Sigmoid colon (tissue), 3 donors: ENCODE results near the gene MIX23.

ENCODE experiments used
- POLR2A ChIP-seq, 2 donors: fragments of 450-650 bp; IDR thresholded peaks; one replicate each; pipeline ENCODE4 v1.6.1; 2016; ENCODE audit warnings: antibody characterized with exemption in 2 of 2, mild to moderate bottlenecking in 2 of 2, moderate library complexity in 2 of 2
- TF ChIP-seq, protein P1 (sequence below), 4 experiments: fragments of 450-650 bp in 3 of 4; fragments of 200-600 bp in 1 of 4; IDR thresholded peaks; one replicate each; pipeline ENCODE4 v1.5.1; 2016 to 2019; ENCODE audit warnings: antibody characterized with exemption in 4 of 4, mild to moderate bottlenecking in 3 of 4, moderate library complexity in 2 of 4

DNA sequence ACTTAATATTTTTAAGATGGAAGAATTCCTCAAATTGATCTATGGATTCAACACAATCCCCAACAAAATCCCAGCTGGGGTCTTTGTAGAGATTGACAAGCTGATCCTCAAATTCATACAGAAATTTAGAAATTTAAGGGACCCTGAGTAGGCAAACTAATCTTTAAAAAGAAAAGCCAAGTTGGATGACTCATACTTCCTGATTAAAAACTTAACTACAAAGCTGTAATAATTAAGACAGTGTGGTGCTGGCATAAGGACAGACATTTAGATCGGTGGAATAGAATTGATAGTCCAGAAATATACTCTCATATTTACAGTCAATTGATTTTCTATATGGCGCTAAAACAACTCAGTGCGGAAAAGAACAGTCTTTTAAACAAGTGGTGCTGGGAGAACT, 12.6 kb upstream of the MIX23 start:
- TF ChIP-seq POLR2A (IDR thresholded peaks at IDR 0.05), result no peak
- TF ChIP-seq, protein P1, sequence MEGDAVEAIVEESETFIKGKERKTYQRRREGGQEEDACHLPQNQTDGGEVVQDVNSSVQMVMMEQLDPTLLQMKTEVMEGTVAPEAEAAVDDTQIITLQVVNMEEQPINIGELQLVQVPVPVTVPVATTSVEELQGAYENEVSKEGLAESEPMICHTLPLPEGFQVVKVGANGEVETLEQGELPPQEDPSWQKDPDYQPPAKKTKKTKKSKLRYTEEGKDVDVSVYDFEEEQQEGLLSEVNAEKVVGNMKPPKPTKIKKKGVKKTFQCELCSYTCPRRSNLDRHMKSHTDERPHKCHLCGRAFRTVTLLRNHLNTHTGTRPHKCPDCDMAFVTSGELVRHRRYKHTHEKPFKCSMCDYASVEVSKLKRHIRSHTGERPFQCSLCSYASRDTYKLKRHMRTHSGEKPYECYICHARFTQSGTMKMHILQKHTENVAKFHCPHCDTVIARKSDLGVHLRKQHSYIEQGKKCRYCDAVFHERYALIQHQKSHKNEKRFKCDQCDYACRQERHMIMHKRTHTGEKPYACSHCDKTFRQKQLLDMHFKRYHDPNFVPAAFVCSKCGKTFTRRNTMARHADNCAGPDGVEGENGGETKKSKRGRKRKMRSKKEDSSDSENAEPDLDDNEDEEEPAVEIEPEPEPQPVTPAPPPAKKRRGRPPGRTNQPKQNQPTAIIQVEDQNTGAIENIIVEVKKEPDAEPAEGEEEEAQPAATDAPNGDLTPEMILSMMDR (IDR thresholded peaks at IDR 0.05), result no peak
